ENCODE measurements around the gene KLHDC4. TPM values are rescaled to one million over a fixed set of nuclear protein-coding genes. Genes with fewer than 3 reads are reported as not detected.
"Not testable (repeated sequence)": the region's sequence is repeated elsewhere in the genome, so short reads cannot be mapped to it uniquely, and the experiment has no call there.

KLHDC4 gene
- total RNA-seq, 2 donors from 2014 or later: 21.8 to 79.4 TPM

DNA sequence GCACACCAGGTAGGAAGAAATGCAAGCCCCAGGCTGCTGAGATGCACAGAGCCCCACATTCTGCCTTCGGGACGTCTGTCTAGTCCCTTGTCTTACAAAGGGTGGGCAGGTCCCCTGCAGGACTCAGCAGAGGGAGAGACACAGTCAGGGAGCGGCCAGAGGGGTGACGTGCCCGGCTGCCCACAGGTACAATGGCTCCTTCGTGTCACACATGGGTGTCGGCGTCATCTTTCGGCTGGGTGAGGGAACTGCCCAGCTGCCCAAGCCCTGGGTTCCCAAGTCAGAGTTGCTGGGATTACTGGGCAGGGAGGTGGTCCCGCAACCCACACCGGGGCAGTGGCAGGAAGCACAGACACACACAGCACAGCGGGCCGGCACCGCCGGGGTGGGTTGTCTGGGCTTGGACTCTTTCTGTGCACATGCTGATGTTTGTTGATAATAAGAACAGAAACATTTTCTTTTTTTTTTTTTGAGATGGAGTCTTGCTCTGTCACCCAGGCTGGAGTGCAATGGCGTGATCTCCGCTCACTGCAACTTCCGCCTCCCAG lies 82.9 kb downstream of the KLHDC4 start:
- no peak for DNase-seq
- no peaks in the 10 kb centered on the region for H3K9me3 ChIP-seq
- TF ChIP-seq, protein P1, sequence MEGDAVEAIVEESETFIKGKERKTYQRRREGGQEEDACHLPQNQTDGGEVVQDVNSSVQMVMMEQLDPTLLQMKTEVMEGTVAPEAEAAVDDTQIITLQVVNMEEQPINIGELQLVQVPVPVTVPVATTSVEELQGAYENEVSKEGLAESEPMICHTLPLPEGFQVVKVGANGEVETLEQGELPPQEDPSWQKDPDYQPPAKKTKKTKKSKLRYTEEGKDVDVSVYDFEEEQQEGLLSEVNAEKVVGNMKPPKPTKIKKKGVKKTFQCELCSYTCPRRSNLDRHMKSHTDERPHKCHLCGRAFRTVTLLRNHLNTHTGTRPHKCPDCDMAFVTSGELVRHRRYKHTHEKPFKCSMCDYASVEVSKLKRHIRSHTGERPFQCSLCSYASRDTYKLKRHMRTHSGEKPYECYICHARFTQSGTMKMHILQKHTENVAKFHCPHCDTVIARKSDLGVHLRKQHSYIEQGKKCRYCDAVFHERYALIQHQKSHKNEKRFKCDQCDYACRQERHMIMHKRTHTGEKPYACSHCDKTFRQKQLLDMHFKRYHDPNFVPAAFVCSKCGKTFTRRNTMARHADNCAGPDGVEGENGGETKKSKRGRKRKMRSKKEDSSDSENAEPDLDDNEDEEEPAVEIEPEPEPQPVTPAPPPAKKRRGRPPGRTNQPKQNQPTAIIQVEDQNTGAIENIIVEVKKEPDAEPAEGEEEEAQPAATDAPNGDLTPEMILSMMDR (IDR thresholded peaks at IDR 0.05): no peak

DNA sequence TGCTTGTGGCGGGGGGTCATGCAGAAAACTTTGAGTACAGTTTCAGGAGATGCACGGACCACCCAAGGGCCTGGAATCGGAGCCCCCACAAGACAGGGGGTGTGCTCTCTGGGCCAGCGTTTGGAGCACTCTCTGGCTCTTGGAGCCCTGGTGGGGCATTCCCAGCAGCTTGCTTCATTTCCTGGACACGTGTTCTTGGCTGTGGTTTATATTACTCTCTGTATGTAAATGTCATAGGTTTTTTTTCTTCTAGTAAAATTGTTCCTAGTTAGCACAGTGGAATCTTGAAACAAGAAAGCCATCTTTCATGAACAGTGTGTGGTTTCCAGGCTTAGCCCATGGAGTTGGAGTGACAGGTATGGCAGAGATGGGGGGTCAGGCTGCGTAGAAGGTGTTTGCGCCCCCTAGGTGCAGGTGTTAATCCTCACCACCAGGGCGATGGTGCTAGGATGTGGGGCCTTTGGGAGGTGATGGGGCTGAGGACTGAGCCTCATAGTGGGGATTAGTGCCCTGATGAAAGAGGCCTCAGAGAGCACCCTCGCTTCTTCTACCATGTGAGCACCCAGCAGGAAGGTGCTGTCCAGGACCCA lies 83.7 kb downstream of the KLHDC4 start:
- Histone ChIP-seq H3K36me3 (no peaks in the 10 kb centered on the region), H3K9me3 (no peaks in the 10 kb centered on the region), H3K27ac (no peak overlapping the region), H3K4me1 (no peaks in the 10 kb centered on the region), H3K27me3 (no peaks in the 10 kb centered on the region), H3K4me3 (no peak overlapping the region), H3K9ac (ENCODE audit: low read depth in 2 of 2, low read length in 2 of 2) (no peak overlapping the region)
- DNase-seq: no peak
- intact Hi-C loops (cut with DNase I): no loop called here
- TF ChIP-seq, protein P1 (IDR thresholded peaks at IDR 0.05): no peak

More for the DNA sequence above, 82.9 kb downstream of the KLHDC4 start:
- H3K27ac ChIP-seq: no peak overlapping the region
- no peak overlapping the region for H3K4me3 ChIP-seq
- intact Hi-C loops (cut with DNase I): no loop called here
- no peaks in the 10 kb centered on the region for H3K36me3 ChIP-seq
- no peaks in the 10 kb centered on the region for H3K4me1 ChIP-seq
- H3K27me3 ChIP-seq: no peaks in the 10 kb centered on the region
- H3K9ac ChIP-seq (ENCODE audit: low read depth in 2 of 2, low read length in 2 of 2): no peak overlapping the region

DNA sequence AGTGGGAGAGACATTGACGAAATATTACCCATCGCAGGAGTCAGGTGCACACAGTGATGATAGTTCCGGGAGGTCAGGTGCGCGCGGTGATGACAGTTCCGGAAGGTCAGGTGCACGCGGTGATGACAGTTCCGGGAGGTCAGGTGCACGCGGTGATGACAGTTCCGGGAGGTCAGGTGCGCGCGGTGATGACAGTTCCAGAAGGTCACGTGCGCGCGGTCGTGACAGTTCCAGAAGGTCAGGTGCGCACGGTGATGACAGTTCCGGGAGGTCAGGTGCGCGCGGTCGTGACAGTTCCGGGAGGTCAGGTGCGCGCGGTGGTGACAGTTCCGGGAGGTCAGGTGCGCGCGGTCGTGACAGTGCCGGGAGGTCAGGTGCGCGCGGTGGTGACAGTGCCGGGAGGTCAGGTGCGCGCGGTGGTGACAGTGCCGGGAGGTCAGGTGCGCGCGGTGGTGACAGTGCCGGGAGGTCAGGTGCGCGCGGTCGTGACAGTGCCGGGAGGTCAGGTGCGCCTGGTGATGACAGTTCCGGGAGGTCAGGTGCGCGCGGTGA lies 84.7 kb downstream of the KLHDC4 start:
- H3K27ac ChIP-seq; H3K27me3 ChIP-seq; H3K9me3 ChIP-seq; H3K4me1 ChIP-seq; DNase-seq; H3K36me3 ChIP-seq; intact Hi-C loops (cut with DNase I); H3K9ac ChIP-seq (ENCODE audit: low read depth in 2 of 2, low read length in 2 of 2); H3K4me3 ChIP-seq: not testable (repeated sequence)

DNA sequence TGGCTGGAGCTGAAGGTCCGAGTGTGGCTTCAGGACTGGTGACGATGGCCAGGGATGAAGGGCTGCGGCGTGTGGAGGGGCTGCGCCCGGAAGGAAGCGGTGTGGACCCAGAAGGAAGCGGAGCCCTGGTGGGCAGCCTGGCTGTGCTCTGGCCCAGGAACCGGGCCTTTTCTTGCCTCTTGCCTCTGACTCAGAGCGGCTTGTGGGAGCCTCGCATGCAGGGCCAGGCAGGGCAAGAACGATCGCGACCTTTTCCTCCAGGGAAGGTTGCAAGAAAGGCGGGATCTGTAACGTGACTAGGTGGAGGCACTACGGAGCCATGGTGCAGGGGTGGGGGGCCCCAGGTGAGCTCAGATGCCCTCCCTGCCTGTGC lies 85.5 kb downstream of the KLHDC4 start:
- Histone ChIP-seq H3K9ac (ENCODE audit: low read depth in 2 of 2, low read length in 2 of 2) (no peak overlapping the region), H3K9me3 (no peaks in the 10 kb centered on the region), H3K27ac (no peak overlapping the region), H3K4me3 (no peak overlapping the region), H3K36me3 (no peaks in the 10 kb centered on the region), H3K27me3 (no peaks in the 10 kb centered on the region), H3K4me1 (no peaks in the 10 kb centered on the region)
- DNase-seq: no peak
- intact Hi-C loops (cut with DNase I): no loop called here
- TF ChIP-seq, protein P1 (IDR thresholded peaks at IDR 0.05): no peak

DNA sequence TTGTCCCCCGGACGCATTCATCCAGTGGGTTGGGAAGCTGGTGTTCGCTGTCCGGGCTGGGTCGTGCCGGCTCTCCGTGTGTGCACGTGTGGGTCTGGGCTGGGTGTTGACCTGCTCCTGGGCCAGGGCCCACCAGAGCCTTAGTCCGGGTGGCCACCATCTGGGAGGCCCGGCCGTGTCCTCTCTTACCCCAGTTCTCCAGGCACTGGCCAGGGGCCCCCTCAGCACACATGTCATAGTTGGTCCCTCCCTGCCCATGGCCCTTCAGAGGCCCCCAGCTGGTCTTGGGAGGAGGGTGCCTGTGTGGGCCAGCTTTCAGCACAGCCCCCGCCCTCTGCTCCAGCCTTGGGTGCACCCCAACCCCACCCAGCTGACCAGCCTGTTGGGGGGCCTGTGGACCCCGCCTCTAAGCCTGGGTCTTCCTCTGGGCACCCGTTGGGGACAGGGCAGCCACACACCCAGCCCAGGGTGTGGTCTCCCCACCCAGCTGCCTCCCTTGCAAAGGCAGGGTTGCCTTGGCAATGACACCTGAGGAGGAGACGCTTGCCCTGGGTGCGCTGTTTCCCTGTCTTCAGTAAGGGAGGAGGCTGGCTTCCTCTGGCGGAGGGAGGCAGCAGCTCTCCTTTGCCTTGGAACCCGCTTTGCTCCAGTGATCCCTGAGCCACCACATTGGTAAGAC lies 86.1 kb downstream of the KLHDC4 start:
- H3K9ac ChIP-seq (ENCODE audit: low read depth in 2 of 2, low read length in 2 of 2): no peak overlapping the region
- no peak overlapping the region for H3K27ac ChIP-seq
- no peaks in the 10 kb centered on the region for H3K27me3 ChIP-seq
- H3K4me3 ChIP-seq: no peak overlapping the region
- TF ChIP-seq, protein P1 (IDR thresholded peaks at IDR 0.05): no peak
- no peaks in the 10 kb centered on the region for H3K4me1 ChIP-seq
- no peaks in the 10 kb centered on the region for H3K36me3 ChIP-seq
- DNase-seq: no peak
- H3K9me3 ChIP-seq: no peaks in the 10 kb centered on the region
- intact Hi-C loops (cut with DNase I): no loop called here

DNA sequence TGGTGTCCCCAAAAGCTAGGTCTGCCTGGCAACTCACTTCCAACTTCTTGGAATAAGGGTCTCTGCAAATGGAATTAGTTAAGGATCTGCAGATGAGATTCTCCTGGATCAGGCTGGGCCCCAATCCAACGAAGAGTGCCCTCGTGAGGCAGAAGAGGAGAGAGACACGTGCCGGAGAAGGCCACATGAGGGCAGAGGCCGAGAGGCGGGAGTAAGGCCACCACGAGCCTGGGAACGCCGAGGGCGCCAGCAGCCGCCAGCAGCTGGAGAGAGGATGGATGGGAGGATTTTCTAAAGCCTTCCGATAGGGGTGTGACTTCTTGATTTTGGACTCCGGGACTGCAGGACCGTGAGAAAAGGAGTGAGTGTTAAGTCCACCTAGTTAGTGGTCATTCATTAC lies 87.2 kb downstream of the KLHDC4 start:
- no peak overlapping the region for H3K9ac ChIP-seq (ENCODE audit: low read depth in 2 of 2, low read length in 2 of 2)
- TF ChIP-seq, protein P1 (IDR thresholded peaks at IDR 0.05): no peak

More for the DNA sequence above, 87.2 kb downstream of the KLHDC4 start:
- Histone ChIP-seq H3K27me3 (no peaks in the 10 kb centered on the region), H3K36me3 (no peaks in the 10 kb centered on the region), H3K27ac (no peak overlapping the region), H3K4me3 (no peak overlapping the region), H3K9me3 (no peaks in the 10 kb centered on the region), H3K4me1 (no peaks in the 10 kb centered on the region)
- intact Hi-C loops (cut with DNase I): no loop called here
- no peak for DNase-seq
